K562 (cell line): Measurements from ENCODE around the gene TUBD1. TPM values are rescaled to one million over a fixed set of nuclear protein-coding genes. Genes with fewer than 3 reads are reported as not detected.

Source experiments
- ARID3A ChIP-seq: IDR thresholded peaks from 2 replicates; pipeline ENCODE4 v1.6.1; 2012; ENCODE audit warnings: low read depth, low read length, improper control_type of control experiment, borderline replicate concordance
- ASH1L ChIP-seq: fragments of 450-650 bp; IDR thresholded peaks from 2 replicates; pipeline ENCODE4 v1.6.1; 2018; ENCODE audit warnings: borderline replicate concordance, mild to moderate bottlenecking, low read depth; ENCODE audit not compliant: partially characterized antibody
- ATF1 ChIP-seq, 2 experiments: fragments of 450-650 bp in 1 of 2; IDR thresholded peaks; 2 replicates each; pipeline ENCODE4 v1.6.1; 2016; ENCODE audit warnings: missing compliant biosample characterization in 1 of 2, missing genetic modification characterization in 1 of 2
- BACH1 ChIP-seq: fragments of 200-800 bp; sonication (Bioruptor generic); IDR thresholded peaks from 2 replicates; pipeline ENCODE4 v1.6.1; 2016; ENCODE audit warnings: missing genetic modification characterization, missing compliant biosample characterization
- BCOR ChIP-seq: fragments of 450-650 bp; IDR thresholded peaks from 2 replicates; pipeline ENCODE4 v1.6.1; 2016
- DNMT1 ChIP-seq: fragments of 450-650 bp; IDR thresholded peaks from 2 replicates; pipeline ENCODE4 v1.6.1; 2016; ENCODE audit warnings: antibody characterized with exemption, mild to moderate bottlenecking
- HDAC1 ChIP-seq, 2 experiments: fragments of 450-650 bp; IDR thresholded peaks; 2 replicates each; pipeline ENCODE4 v1.6.1; 2016 to 2017; ENCODE audit warnings: inconsistent platforms in 1 of 2, mild to moderate bottlenecking in 1 of 2, moderate library complexity in 1 of 2
- HDAC2 ChIP-seq: fragments of 450-650 bp; IDR thresholded peaks from 2 replicates; pipeline ENCODE4 v1.6.1; 2016; ENCODE audit warnings: mild to moderate bottlenecking
- HMBOX1 ChIP-seq: sonication (generic); IDR thresholded peaks from 2 replicates; pipeline ENCODE4 v1.6.1; 2016
- JUN ChIP-seq, 2 experiments: sonication (generic) in 1 of 2; formaldehyde crosslinking in 1 of 2; IDR thresholded peaks; 2 replicates each; pipeline versions ENCODE4 v1.6.1 to v1.8.0; 2012 to 2022; ENCODE audit warnings: borderline replicate concordance in 2 of 2, mild to moderate bottlenecking in 2 of 2, improper control_type of control experiment in 1 of 2, low read depth in 1 of 2, low read length in 1 of 2, missing genetic modification reagents in 1 of 2
- KDM1A ChIP-seq, 2 experiments: fragments of 450-650 bp; IDR thresholded peaks; 2 replicates each; pipeline ENCODE4 v1.6.1; 2016; ENCODE audit warnings: mild to moderate bottlenecking in 2 of 2
- KDM5B ChIP-seq: fragments of 200-600 bp; sonication (generic); IDR thresholded peaks from 2 replicates; pipeline ENCODE4 v1.6.1; 2012; ENCODE audit warnings: low read depth, mild to moderate bottlenecking, moderate library complexity, low read length, control low read depth, inconsistent platforms; ENCODE audit not compliant: insufficient replicate concordance
- NONO ChIP-seq, 2 experiments: fragments of 200-400 bp in 1 of 2; fragments of 450-650 bp in 1 of 2; formaldehyde crosslinking in 1 of 2; IDR thresholded peaks; 2 replicates each; pipeline ENCODE4 v1.6.1; 2017; ENCODE audit warnings: low read depth in 2 of 2, mild to moderate bottlenecking in 2 of 2, moderate library complexity in 2 of 2, low read length in 1 of 2
- POLR2H ChIP-seq: IDR thresholded peaks from 2 replicates; pipeline ENCODE4 v1.6.1; 2016; ENCODE audit warnings: missing genetic modification characterization, low read depth, mild to moderate bottlenecking, control low read depth, missing compliant biosample characterization, moderate library complexity
- RBM25 ChIP-seq: fragments of 200-400 bp; formaldehyde crosslinking; IDR thresholded peaks from 2 replicates; pipeline ENCODE4 v1.6.1; 2018; ENCODE audit warnings: low read length, low read depth, moderate library complexity; ENCODE audit not compliant: severe bottlenecking
- RFX5 ChIP-seq: IDR thresholded peaks from 2 replicates; pipeline ENCODE4 v1.6.1; 2011; ENCODE audit warnings: low read depth, mild to moderate bottlenecking, improper control_type of control experiment, low read length
- RNF219 ChIP-seq: fragments of 250-450 bp; sonication (Bioruptor Pico); IDR thresholded peaks from 2 replicates; pipeline ENCODE4 v1.5.0; 2022; ENCODE audit warnings: mild to moderate bottlenecking
- SMARCA4 ChIP-seq: fragments of 450-650 bp; IDR thresholded peaks from 2 replicates; pipeline ENCODE4 v1.6.1; 2016
- TCF15 ChIP-seq: fragments of 250-450 bp; sonication (Bioruptor Pico); IDR thresholded peaks from 2 replicates; pipeline ENCODE4 v1.8.0; 2022; ENCODE audit warnings: moderate library complexity, mild to moderate bottlenecking, inconsistent platforms
- TGIF2 ChIP-seq: sonication (generic); formaldehyde crosslinking; IDR thresholded peaks from 2 replicates; pipeline ENCODE4 v1.8.1; 2022; ENCODE audit warnings: mild to moderate bottlenecking, missing genetic modification reagents, moderate library complexity
- ZNF121 ChIP-seq: sonication (generic); formaldehyde crosslinking; conservative IDR thresholded peaks from 2 replicates; pipeline ENCODE4 v1.8.0; 2022; ENCODE audit warnings: missing genetic modification reagents
- ZNF232 ChIP-seq: sonication (generic); formaldehyde crosslinking; IDR thresholded peaks from 2 replicates; pipeline ENCODE4 v1.8.0; 2022; ENCODE audit warnings: mild to moderate bottlenecking, missing genetic modification reagents
- ZSCAN29 ChIP-seq: fragments of 450-650 bp; IDR thresholded peaks from 2 replicates; pipeline ENCODE4 v1.6.1; 2017
- polyA plus RNA-seq, 8 experiments: library from polyadenylated mRNA; depleted of rRNA in 4 of 8; stranded (reverse) in 5 of 8; unstranded in 3 of 8; fragments of >200 nt; fragmentation: Nextera tagmentation in 2 of 8; fragmentation: Illumina TruSeq in 1 of 8; extraction: Ambion mirVana in 2 of 8; extraction: Trizol in 1 of 8; gene quantifications; 2 replicates each; pipeline versions ENCODE4 v1.2.1 to v1.2.3, GENCODE V29; 2011 to 2014; ENCODE audit warnings: inconsistent platforms in 1 of 8, missing spikeins in 1 of 8
- total RNA-seq, 7 experiments: library from RNA; depleted of rRNA in 6 of 7; stranded (reverse); fragments of >200 nt in 6 of 7; fragmentation: Illumina TruSeq in 2 of 7; extraction: Trizol in 2 of 7; gene quantifications; 2 replicates each; pipeline versions ENCODE4 v1.2.1 to v1.2.3, GENCODE V29; 2011 to 2021; ENCODE audit warnings: low replicate concordance in 1 of 7

The TUBD1 gene
- total and polyA plus RNA-seq, 9 of the 15 experiments (the other 6 are each of a cell fraction or from before 2014, with no cell fraction given): 10.8 to 35.3 (median 17.9) TPM

- TF ChIP-seq HDAC2 (peak; percentile 57), RFX5 (no peak), ZNF232 (CRISPR knock-in tag) (0 out of 2 replicates have a peak, but pooled peaks have one; percentile 11), KDM1A (IDR thresholded peaks at IDR 0.05) (peak in 1 of 2 experiments; percentile 59; a peak in 2 of 4 replicates), NONO (IDR thresholded peaks at IDR 0.05; ENCODE audit: low read depth in 2 of 2, low read length in 1 of 2) (no peak), JUN (IDR thresholded peaks at IDR 0.05; ENCODE audit: borderline replicate concordance, low read depth, low read length) (0 out of 2 replicates have a peak, but pooled peaks have one; percentile 4), JUN (CRISPR knock-in tag; IDR thresholded peaks at IDR 0.05; ENCODE audit: borderline replicate concordance) (no peak), ARID3A (peak; percentile 75; the same call in 1 of the 2 replicates), TCF15 (CRISPR knock-in tag) (no peak), TGIF2 (CRISPR knock-in tag) (0 out of 2 replicates have a peak, but pooled peaks have one; percentile 54), ASH1L (no peak), BACH1 (tag) (no peak), DNMT1 (no peak), RBM25 (peak; percentile 70), HMBOX1 (0 out of 2 replicates have a peak, but pooled peaks have one; percentile 27), SMARCA4 (peak; percentile 44; the same call in 1 of the 2 replicates), ZSCAN29 (peak; percentile 79), RNF219 (CRISPR knock-in tag) (0 out of 2 replicates have a peak, but pooled peaks have one; percentile 72), ATF1 (CRISPR knock-in tag; IDR thresholded peaks at IDR 0.05) (no peak), ATF1 (tag; IDR thresholded peaks at IDR 0.05) (0 out of 2 replicates have a peak, but pooled peaks have one; percentile 24), BCOR (peak; percentile 74), HDAC1 (IDR thresholded peaks at IDR 0.05) (0 out of 4 replicates have a peak, but pooled peaks of 1 of the 2 experiments have one; percentile 26), ZNF121 (peak; percentile 96), KDM5B (peak; percentile 40), POLR2H (no peak; the same call in none of the 2 replicates)
These were observed 356 bp downstream of the TUBD1 start (continued) for GRCh38 chr17:59892251-59892923.
